ENCODE results near the gene SP4.

SP4 gene

GRCh38 chr7:21427871-21428658 is at the start of gene SP4:
Gene SP4, plus strand, starts transcription at chr7:21428083. Its CDS starts 169 bp downstream, at chr7:21428252.
- H3K4me3 ChIP-seq (ENCODE audit: low read depth, low read length): peak within 1 kb of the TSS; percentile 97
- DNase-seq (ENCODE audit: low read depth): peak; percentile 88

- no peak overlapping the region for H3K4me3 ChIP-seq (ENCODE audit: low read depth, low read length)
- no peak for DNase-seq (ENCODE audit: low read depth)
Observed at GRCh38 chr7:21383227-21384220, 44.4 kb upstream of the SP4 start.

GRCh38 chr7:21393937-21394336 is 33.9 kb upstream of the SP4 start:
- no peak overlapping the region for H3K4me3 ChIP-seq (ENCODE audit: low read depth, low read length)
- DNase-seq (ENCODE audit: low read depth): no peak

GRCh38 chr7:21401944-21402343 is 25.9 kb upstream of the SP4 start:
- no peak for DNase-seq (ENCODE audit: low read depth)

GRCh38 chr7:21407796-21408480 is 19.9 kb upstream of the SP4 start:
- H3K4me3 ChIP-seq (ENCODE audit: low read depth, low read length): no peak overlapping the region
- DNase-seq (ENCODE audit: low read depth): no peak

More at GRCh38 chr7:21401944-21402343, 25.9 kb upstream of the SP4 start:
- no peak overlapping the region for H3K4me3 ChIP-seq (ENCODE audit: low read depth, low read length)

GRCh38 chr7:21408481-21408820 is 19.4 kb upstream of the SP4 start:
- H3K4me3 ChIP-seq (ENCODE audit: low read depth, low read length): no peak overlapping the region
- no peak for DNase-seq (ENCODE audit: low read depth)

GRCh38 chr7:21412410-21412851 is 15.5 kb upstream of the SP4 start:
- no peak for DNase-seq (ENCODE audit: low read depth)
- no peak overlapping the region for H3K4me3 ChIP-seq (ENCODE audit: low read depth, low read length)

GRCh38 chr7:21412957-21413356 is 14.9 kb upstream of the SP4 start:
- no peak for DNase-seq (ENCODE audit: low read depth)
- H3K4me3 ChIP-seq (ENCODE audit: low read depth, low read length): no peak overlapping the region

GRCh38 chr7:21413502-21413901 is 14.4 kb upstream of the SP4 start:
- no peak overlapping the region for H3K4me3 ChIP-seq (ENCODE audit: low read depth, low read length)

GRCh38 chr7:21414795-21415393 is 13.0 kb upstream of the SP4 start:
- DNase-seq (ENCODE audit: low read depth): no peak

More at GRCh38 chr7:21413502-21413901, 14.4 kb upstream of the SP4 start:
- DNase-seq (ENCODE audit: low read depth): no peak

GRCh38 chr7:21417647-21418046 is 10.2 kb upstream of the SP4 start:
- H3K4me3 ChIP-seq (ENCODE audit: low read depth, low read length): no peak overlapping the region
- no peak for DNase-seq (ENCODE audit: low read depth)

More at GRCh38 chr7:21414795-21415393, 13.0 kb upstream of the SP4 start:
- H3K4me3 ChIP-seq (ENCODE audit: low read depth, low read length): no peak overlapping the region

GRCh38 chr7:21422751-21423150 is 5.1 kb upstream of the SP4 start:
- no peak for DNase-seq (ENCODE audit: low read depth)
- H3K4me3 ChIP-seq (ENCODE audit: low read depth, low read length): no peak overlapping the region

GRCh38 chr7:21425290-21425689 is 2.6 kb upstream of the SP4 start:
- H3K4me3 ChIP-seq (ENCODE audit: low read depth, low read length): no peak overlapping the region
- DNase-seq (ENCODE audit: low read depth): no peak

- H3K4me3 ChIP-seq (ENCODE audit: low read depth, low read length): peak overlapping the region; percentile 97
- no peak for DNase-seq (ENCODE audit: low read depth)
Observed at GRCh38 chr7:21426286-21427181, 1.3 kb upstream of the SP4 start.

- peak; percentile 96 for DNase-seq (ENCODE audit: low read depth)
- peak overlapping the region; percentile 97 for H3K4me3 ChIP-seq (ENCODE audit: low read depth, low read length)
Observed at GRCh38 chr7:21427182-21427870, 557 bp upstream of the SP4 start.

- H3K4me3 ChIP-seq (ENCODE audit: low read depth, low read length): peak overlapping the region; percentile 70
- no peak for DNase-seq (ENCODE audit: low read depth)
Observed at GRCh38 chr7:21428659-21428941, 717 bp downstream of the SP4 start.

GRCh38 chr7:21429021-21429420 is 1.1 kb downstream of the SP4 start:
- peak overlapping the region; percentile 70 for H3K4me3 ChIP-seq (ENCODE audit: low read depth, low read length)
- DNase-seq (ENCODE audit: low read depth): no peak
